HepG2 (cell line): ENCODE measurements around the gene GFAP. TPM values are rescaled to one million over a fixed set of nuclear protein-coding genes. Genes with fewer than 3 reads are reported as not detected.

Source experiments
- ATAC-seq: fragments of 200-7000 bp; cut with Tn5 transposase; 3 replicates; pipeline ENCODE4 v1.9.1; 2020; ENCODE audit warnings: mild to moderate bottlenecking, moderate library complexity
- BruUV-seq: library from RNA; stranded (reverse); fragments of 400-500 nt; replicated peaks from 2 replicates; lab custom pipeline; 2021; lab: Mats Ljungman, UMichigan
- CTCF ChIA-PET: fragments of 300-600 bp; formaldehyde crosslinking; extraction: SDS; loops from one replicate; lab custom pipeline; 2021; ENCODE audit warnings: low total read pairs, inconsistent platforms, low intra/inter-chr PET ratio; lab: Yijun Ruan, JAX
- POLR2A ChIA-PET: fragments of 350-600 bp; sonication (Branson Sonifier 250); formaldehyde crosslinking; loops from one replicate; lab custom pipeline; 2020; ENCODE audit warnings: antibody characterized with exemption, inconsistent platforms; lab: Yijun Ruan, JAX
- DNase-seq: peaks from one replicate; pipeline ENCODE4 v3.0.0-alpha.2; 2015; ENCODE audit warnings: low spot score
- FAIRE-seq: peaks from 3 replicates; lab custom pipeline; 2011; peaks lifted over from hg19 to GRCh38; lab: Jason Lieb, UNC
- H2AFZ ChIP-seq: one replicate; pipeline ENCODE4 v1.6.1; 2011; ENCODE audit warnings: low read length, inconsistent platforms
- H3K27ac ChIP-seq: fragments of 300-600 bp; 3 replicates; pipeline ENCODE4 v1.8.0; 2011; ENCODE audit warnings: mixed run types, mild to moderate bottlenecking, mixed read lengths, low read length, inconsistent platforms; ENCODE audit not compliant: insufficient read depth; ENCODE audit errors: extremely low read length
- H3K27me3 ChIP-seq, 2 experiments: fragments of 200-600 bp in 1 of 2; 2 replicates in 1 of 2; 3 replicates in 1 of 2; pipeline versions ENCODE4 v1.6.0 to v1.8.0; 2011; ENCODE audit warnings: low read length in 2 of 2, mild to moderate bottlenecking in 2 of 2, moderate library complexity in 2 of 2, inconsistent platforms in 1 of 2; ENCODE audit not compliant: insufficient read depth in 2 of 2, control insufficient read depth in 1 of 2
- H3K36me3 ChIP-seq, 2 experiments: fragments of 200-600 bp in 1 of 2; replicated peaks in 1 of 2; 2 replicates in 1 of 2; 3 replicates in 1 of 2; pipeline versions ENCODE4 v1.5.1 to v1.8.0; 2011; ENCODE audit warnings: low read length in 2 of 2, inconsistent platforms in 1 of 2; ENCODE audit not compliant: insufficient read depth in 2 of 2, control insufficient read depth in 1 of 2
- H3K4me1 ChIP-seq: 2 replicates; pipeline ENCODE4 v1.5.1; 2012; ENCODE audit warnings: low read length, inconsistent platforms; ENCODE audit not compliant: insufficient read depth
- H3K4me2 ChIP-seq: 2 replicates; pipeline ENCODE4 v1.6.0; 2011; ENCODE audit warnings: low read depth, low read length, inconsistent platforms
- H3K4me3 ChIP-seq, 3 experiments: fragments of 200-600 bp in 1 of 3; sonication (generic), shearing (Covaris generic) in 1 of 3; replicated peaks in 1 of 3; 2 replicates each; pipeline ENCODE4 v1.5.1; 2011 to 2016; ENCODE audit warnings: low read length in 3 of 3, inconsistent platforms in 2 of 3, low read depth in 2 of 3, mild to moderate bottlenecking in 2 of 3, control low read depth in 1 of 3, mixed read lengths in 1 of 3; ENCODE audit not compliant: insufficient read depth in 1 of 3
- H3K79me2 ChIP-seq: one replicate; pipeline ENCODE4 v1.6.1; 2011; ENCODE audit warnings: low read length, inconsistent platforms; ENCODE audit not compliant: insufficient read depth
- H3K9ac ChIP-seq: 2 replicates; pipeline ENCODE4 v1.6.0; 2011; ENCODE audit warnings: mild to moderate bottlenecking, low read depth, low read length, inconsistent platforms; ENCODE audit not compliant: insufficient read depth
- H3K9me3 ChIP-seq: 2 replicates; pipeline ENCODE4 v1.5.1; 2012; ENCODE audit warnings: mild to moderate bottlenecking, low read length
- H4K20me1 ChIP-seq: 2 replicates; pipeline ENCODE4 v1.6.0; 2011; ENCODE audit warnings: inconsistent platforms, mild to moderate bottlenecking, low read length, moderate library complexity; ENCODE audit not compliant: insufficient read depth
- CTCF ChIP-seq: sonication (generic); formaldehyde crosslinking; IDR thresholded peaks from 2 replicates; pipeline ENCODE4 v1.5.0; 2020; ENCODE audit warnings: mild to moderate bottlenecking, missing genetic modification reagents, moderate library complexity
- HMGXB4 ChIP-seq, 2 experiments: sonication (generic) in 1 of 2; formaldehyde crosslinking in 1 of 2; IDR thresholded peaks; 2 replicates each; pipeline versions ENCODE4 v1.4.0 to v1.6.1; 2018 to 2020; ENCODE audit warnings: missing genetic modification reagents in 2 of 2, borderline replicate concordance in 1 of 2, low read depth in 1 of 2, mild to moderate bottlenecking in 1 of 2, missing biosample characterization in 1 of 2
- KDM5B ChIP-seq: sonication (generic); formaldehyde crosslinking; IDR thresholded peaks from 2 replicates; pipeline ENCODE4 v1.4.0; 2020; ENCODE audit warnings: missing genetic modification reagents, mild to moderate bottlenecking, borderline replicate concordance
- SAP130 ChIP-seq: IDR thresholded peaks from 2 replicates; pipeline ENCODE4 v1.6.1; 2016; ENCODE audit warnings: low read depth
- SMC3 ChIP-seq: IDR thresholded peaks from 2 replicates; pipeline ENCODE4 v1.6.1; 2011; ENCODE audit warnings: low read length, improper control_type of control experiment
- STAG1 ChIP-seq: sonication (generic); formaldehyde crosslinking; IDR thresholded peaks from 2 replicates; pipeline ENCODE4 v1.4.0; 2020; ENCODE audit warnings: missing genetic modification reagents
- ZNF83 ChIP-seq: sonication (generic); formaldehyde crosslinking; IDR thresholded peaks from 2 replicates; pipeline ENCODE4 v1.4.0; 2020; ENCODE audit warnings: missing genetic modification reagents, mild to moderate bottlenecking, borderline replicate concordance
- WGBS: methylation state at CpG from one replicate; pipeline ENCODE4 v1.1.6; 2017; ENCODE audit warnings: low lambda C conversion rate; 5-methylcytosine and 5-hydroxymethylcytosine counted together
- in situ Hi-C: cut with HindIII; loops from 2 replicates; pipeline ENCODE4 v1.10.0; 2017; ENCODE audit warnings: low pct_unique_long_range_greater_than_20kb; ENCODE audit not compliant: extremely low pct_ligation_motif_present
- intact Hi-C: fragments of 100-400 bp; cut with micrococcal nuclease; formaldehyde crosslinking; loops from one replicate; pipeline ENCODE4 v1.10.0; 2022; ENCODE audit not compliant: unreplicated experiment
- polyA plus RNA-seq, 8 experiments: library from polyadenylated mRNA; depleted of rRNA in 3 of 8; stranded (reverse) in 7 of 8; unstranded in 1 of 8; fragments of >200 nt; fragmentation: Illumina TruSeq in 4 of 8; extraction: Trizol in 4 of 8; gene quantifications; 2 replicates each; pipeline versions ENCODE4 v1.2.1 to v1.2.3, GENCODE V29; 2011 to 2016; ENCODE audit warnings: low read depth in 4 of 8, missing spikeins in 1 of 8, mixed read lengths in 1 of 8; ENCODE audit not compliant: insufficient read depth in 1 of 8
- total RNA-seq, 5 experiments: library from RNA; depleted of rRNA; stranded (reverse); fragments of >200 nt; fragmentation: Illumina TruSeq; extraction: Trizol; gene quantifications; 2 replicates each; pipeline ENCODE4 v1.2.3, GENCODE V29; 2016; ENCODE audit warnings: low read depth in 1 of 5

The GFAP gene
- total and polyA plus RNA-seq, 2 of the 13 experiments (the other 11 are each of a cell fraction or from before 2014, with no cell fraction given) = 0.11 to 0.29 TPM

GRCh38 chr17:44878627-44879221 is 36.6 kb downstream of the GFAP start:
- Histone ChIP-seq H3K4me1 (no peaks in the 10 kb centered on the region), H3K9ac (no peak overlapping the region), H3K27ac (no peak overlapping the region), H3K79me2 (no peaks in the 10 kb centered on the region), H4K20me1 (no peaks in the 10 kb centered on the region), H3K4me3 (no peak overlapping the region), H3K4me2 (no peak overlapping the region), H2AFZ (no peak overlapping the region), H3K27me3 (no peaks in the 10 kb centered on the region), H3K9me3 (no peaks in the 10 kb centered on the region), H3K36me3 (peaks cover 46 to 89% of the 10 kb centered on the region in 2 experiments)
- ATAC-seq (peak; percentile 45; the same call in 2 of the 3 replicates), DNase-seq (peak; percentile 37), FAIRE-seq (peak; percentile 89)
- in situ Hi-C loops (no loop called here), intact Hi-C loops (no loop called here)
- no TSS peak for BruUV-seq
- TF ChIP-seq SMC3 = peak; percentile 70
- no peak for TF ChIP-seq ZNF83 (CRISPR knock-in tag)
- peak; percentile 65 for TF ChIP-seq CTCF (CRISPR knock-in tag)
- peak; percentile 42 for TF ChIP-seq STAG1 (CRISPR knock-in tag)
- no peak for TF ChIP-seq KDM5B (CRISPR knock-in tag)
- TF ChIP-seq SAP130 (CRISPR knock-in tag) = 0 out of 2 replicates have a peak, but pooled peaks have one; percentile 15
- TF ChIP-seq HMGXB4 (CRISPR knock-in tag; IDR thresholded peaks at IDR 0.05; ENCODE audit: borderline replicate concordance in 1 of 2, low read depth in 1 of 2) = 0 out of 4 replicates have a peak, but pooled peaks of 1 of the 2 experiments have one; percentile 39
- CTCF ChIA-PET = interaction anchor here (1.7 to 1.8 kb wide), 2 partner anchors 100 to 104 kb away, joined by 13 to 25 read pairs; no protein-coding TSS in a partner anchor
- 66% methylated on average over 6 of the region's 6 CpGs for WGBS
- POLR2A ChIA-PET = interaction anchor here (1.6 kb wide), 1 partner anchor 20 kb away, joined by 4 read pairs; the partner anchor contains the start of gene EFTUD2
